ENCODE results near the gene CAPN5.

The CAPN5 gene

DNA sequence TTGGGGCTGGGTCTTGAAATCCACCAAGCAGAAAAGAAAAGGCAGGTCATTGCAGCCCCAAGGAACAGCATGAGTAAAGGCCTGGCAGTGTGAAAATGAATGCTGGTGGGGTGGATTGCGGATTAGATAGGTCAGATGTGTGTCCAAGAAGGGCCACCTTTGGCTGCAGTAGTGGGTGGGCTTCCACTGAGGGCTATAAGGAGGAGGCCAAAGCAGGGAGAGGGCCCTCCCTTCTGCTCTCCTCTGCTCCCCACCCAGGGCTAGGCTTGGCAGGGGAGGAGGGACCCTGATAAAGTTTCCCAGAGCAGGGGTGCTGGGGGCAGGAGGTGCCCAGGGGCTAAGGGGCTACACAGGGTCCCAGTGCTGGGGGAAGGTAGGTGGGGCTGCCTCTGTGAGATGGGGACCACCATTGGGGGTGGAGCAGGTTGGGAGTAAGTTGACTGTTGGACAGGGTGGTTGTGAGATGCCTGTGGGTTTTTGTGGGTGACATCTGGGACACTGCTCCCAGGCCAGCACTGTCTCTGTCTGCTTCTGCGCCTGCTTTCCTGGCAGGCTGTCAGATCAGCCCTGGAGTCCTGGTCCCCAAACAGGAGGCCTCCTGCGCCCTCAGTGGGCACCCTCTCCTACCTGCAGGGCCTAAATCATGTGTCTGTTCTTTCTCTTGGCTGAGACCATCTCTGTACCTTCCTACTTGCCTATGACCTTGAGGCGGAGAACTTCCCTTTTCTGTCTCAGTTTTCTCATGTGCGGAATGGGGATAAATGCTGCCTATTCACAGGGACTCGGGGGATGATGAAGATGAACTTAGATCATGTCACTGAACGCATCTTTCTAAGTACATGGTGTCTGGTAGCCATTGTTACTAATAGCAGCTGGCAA, 1.9 kb downstream of the CAPN5 start:
- DNase-seq, result no peak

DNA sequence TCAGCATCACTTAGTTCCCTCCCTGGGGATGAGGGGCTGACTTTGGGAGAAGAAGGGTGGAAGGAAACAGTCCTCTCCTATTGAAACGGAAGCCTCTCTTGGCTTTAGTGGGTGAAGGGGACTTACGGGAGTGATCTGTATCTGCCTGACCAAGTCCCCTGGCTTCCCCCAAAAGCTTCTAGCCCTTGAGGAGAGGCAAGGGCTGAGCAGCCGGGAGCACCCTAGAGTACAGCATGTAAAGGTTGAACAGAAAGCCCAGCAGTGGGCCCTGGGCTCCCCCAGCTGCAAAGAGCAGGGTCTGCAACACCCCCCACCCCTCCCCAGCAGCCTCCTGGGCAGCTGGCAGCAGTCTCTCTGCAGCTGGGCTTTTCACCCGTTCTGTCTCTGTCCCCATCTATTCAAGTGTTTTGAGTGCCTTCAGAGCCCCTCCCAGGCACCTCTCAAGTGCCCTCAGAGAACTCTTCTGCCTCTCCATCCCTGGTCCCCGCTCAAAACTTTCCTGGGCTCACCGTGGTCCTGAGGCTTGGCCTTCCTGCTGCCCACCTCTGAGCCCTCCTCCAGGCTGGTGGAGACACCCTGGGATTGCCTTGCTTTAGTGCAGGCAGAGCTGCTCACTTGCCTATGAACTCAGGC, 2.7 kb downstream of the CAPN5 start:
- DNase-seq, result no peak

DNA sequence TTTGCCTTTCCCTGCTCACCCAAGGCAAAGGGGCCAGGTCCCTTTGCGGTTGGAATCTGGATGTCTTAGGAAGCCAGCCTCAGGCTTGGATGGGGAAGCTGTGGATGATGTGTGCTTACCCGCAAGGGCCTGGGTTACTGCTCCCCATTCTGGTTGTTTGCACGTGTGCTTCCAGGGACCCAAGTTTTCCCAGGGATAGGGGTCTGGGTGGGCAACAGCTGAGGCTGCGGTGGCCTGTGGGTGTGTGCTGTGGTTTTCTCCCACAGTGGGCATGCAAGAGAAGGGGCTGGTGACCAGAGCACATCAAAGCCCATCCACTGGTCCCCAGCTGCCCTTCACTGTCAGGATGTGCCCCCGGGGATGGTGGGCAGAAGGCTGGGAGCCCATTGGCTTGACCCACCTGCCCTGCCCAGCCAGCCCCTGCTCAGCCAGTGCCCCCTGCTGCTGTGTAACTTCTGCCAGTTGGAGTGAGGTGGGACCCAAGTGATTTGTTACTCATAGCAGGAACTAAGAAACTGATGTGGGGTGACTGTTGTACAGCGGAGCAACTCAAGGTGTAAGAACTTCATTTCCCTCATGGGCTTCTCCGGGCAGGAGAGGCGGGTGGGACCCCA, 3.3 kb downstream of the CAPN5 start:
- no peak for DNase-seq

DNA sequence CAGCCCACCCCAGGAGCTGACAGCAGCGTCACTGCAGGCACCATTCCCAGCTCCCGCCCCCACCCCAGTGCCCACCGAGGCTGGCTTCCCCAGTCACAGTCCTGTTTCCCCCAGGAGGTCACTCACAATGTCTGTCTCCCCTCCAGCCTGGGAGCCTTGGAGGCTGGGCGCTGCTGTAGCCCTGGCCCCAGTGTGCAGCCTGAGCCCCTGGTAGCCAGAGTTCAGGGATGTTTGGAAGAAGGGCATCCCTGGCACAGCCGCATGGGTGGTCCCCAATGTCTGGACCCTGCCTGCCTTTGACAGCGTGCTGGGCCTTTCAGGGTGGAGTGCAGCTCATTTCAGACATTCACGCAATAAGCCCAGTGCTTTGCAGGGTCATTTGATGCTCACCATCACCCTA, 4.3 kb downstream of the CAPN5 start:
- no peak for DNase-seq

DNA sequence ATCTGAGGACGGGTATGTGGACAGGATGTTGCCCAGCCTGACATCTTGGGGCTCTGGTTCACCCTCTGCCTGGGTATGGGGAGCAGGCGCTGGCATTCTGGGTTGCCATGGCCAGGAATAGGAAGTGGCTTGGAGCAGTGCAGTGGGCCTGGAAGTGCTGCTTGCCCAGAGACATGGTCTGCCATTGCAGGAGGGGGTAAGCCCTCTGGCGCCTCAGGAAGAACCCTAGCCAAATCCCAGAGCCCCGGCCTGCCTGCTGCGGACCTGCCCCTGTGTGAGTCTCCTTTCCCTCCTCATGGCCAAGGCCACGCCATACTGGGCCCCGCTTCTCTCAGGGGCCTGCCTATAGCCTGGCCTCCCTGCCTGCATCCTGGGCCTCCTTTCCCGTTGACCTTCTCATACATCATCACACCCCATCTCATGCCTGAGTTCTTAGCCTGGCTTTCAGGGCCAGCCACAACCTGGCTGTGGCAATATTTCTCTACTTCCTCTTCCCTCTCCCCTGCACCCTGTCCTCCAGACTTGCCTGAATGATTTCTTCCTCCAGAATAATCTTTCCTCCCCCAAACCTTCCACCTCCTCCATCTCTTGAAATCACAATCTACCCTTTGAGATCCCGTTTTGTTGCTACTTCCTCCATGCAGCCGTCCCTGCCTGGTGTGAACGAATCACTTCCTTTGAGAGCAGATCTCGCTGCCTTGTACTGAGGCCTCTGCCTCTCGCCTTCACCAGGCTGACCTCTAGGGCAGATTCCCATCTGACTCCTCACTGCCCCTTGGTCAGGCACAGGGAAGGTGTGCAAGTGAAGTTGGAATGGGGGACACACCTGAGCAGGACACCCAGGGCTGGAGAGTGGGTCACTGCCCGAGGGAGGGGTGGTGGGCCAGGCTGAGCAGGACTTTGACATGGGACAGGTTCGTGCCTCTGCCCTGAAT, 5.2 kb downstream of the CAPN5 start:
- no peak for DNase-seq

DNA sequence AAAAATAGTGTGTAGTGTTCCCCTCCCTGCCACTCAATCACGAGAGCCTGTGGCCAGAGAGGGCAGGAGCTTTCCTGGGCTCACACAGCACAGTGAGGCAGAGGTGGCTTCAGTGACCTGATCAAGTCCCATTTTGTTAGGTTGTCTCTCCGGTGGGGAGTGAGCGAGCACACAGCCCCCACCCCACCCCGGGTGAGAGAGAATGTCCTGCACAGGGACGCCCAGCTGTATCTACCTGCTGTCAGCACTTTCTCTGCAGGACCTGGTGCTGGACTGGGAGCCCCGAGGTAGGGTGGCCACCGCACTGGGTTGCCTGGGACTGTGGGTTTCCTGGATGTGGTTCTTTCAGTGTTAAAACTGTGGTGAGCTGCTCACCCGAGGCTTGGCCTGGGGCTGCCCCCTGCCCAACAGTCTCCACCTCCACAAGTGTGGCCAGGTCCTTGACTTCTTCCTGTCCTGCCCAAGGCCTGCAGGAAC, 6.1 kb downstream of the CAPN5 start:
- DNase-seq, result no peak

DNA sequence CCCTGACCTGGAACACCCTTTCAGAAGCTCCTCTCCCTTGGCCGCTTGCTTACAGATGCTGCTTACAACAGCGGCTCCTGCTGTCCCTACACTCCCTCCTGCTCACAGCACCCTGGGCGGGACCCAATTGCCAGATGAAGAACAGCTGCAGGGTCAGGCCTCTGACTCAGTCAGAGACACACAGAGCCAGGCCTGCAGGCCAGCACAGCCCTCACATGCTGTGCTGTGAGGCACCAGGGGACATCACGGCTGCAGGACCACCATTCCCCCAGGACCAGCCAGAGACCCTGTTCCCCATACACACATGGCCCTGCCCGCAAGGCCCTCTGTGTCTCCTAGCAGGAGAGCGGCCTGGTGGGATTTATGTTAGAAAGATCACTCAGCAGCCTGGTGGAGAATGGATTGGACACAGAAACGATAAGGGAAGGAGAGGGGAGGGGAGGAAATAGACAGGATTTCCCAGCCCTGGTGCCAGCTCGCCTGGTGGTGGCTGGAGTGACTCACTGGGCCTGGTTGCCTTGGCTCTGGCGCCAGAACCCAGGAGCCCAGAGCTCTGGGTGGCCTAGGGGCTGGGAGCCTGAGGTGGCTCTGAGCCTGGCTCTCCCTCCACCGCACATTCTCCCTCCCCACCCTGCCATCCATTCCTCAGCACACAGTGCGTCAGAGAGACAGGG, 6.7 kb downstream of the CAPN5 start:
- DNase-seq, result peak; percentile 32

DNA sequence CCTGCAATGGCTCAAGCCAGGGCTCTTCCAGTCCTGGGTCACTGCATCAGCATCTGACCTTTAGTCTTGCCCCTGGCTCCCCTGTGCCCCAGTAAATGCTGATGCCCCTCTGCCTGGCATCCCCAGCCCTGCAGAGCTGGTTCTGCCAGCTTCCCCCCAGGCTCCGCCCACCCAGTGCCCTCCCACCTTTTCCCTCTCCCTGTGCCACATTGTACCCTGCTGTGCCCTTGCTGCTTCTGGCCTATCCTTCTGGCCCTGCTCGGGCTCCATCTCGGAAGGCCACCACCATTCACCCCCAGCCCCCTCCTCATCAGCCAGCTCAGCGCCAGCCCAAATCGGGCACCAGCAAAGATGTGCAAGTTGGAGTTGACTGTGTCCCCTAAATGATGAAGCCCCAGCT, 7.4 kb downstream of the CAPN5 start:
- DNase-seq, result no peak

DNA sequence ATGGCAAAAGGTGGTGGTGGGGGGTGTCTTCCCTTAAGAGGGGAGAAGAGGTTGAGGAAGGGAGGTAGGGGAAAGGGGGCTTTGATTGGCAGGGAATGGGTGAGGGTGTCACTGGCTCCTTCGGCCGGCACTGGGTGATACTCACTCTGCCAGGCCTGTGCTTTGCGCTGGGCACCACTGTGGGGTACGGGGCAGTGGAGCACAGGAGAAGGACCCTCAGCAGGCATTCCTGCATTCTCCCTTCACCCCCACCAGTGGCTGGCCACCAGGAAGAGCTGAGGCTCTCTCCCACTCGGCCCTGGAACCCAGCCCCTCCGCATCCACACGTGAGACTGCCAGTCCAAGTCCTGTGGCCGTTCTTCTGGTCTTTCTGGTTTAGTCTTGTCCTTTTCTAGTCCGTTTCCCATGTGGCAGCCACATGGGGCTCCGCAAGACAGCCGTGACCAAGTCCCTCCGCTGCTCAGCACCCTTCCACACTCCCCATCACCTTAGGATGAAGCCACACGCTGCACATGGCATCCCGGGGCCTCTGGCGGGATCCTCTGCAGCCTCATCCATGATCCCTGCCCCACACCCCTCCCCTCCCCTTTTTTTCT, 8.0 kb downstream of the CAPN5 start:
- no peak for DNase-seq

DNA sequence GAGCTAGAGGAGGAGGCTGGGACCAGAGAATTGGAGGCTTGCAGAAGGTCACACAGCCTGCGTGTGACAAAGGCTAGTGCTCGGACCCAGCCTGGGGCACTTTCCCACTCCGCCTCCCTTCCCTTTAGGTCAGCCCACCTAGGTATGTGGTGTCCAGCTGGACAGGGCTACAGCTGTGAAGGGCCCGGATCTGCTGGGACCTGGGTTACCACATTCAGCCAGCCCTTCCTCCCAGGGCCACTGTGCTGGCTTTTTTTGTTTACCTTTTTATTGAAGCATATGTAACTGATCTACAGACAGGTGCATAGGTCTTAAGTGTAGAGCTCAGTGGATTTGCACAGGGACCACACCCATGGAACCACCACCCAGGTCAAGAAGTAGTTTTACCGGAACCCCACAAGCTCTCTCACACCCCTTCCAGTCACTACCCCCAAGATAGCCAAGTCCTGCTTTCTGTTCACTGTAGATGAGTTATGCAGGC, 8.7 kb downstream of the CAPN5 start:
- DNase-seq, result no peak

DNA sequence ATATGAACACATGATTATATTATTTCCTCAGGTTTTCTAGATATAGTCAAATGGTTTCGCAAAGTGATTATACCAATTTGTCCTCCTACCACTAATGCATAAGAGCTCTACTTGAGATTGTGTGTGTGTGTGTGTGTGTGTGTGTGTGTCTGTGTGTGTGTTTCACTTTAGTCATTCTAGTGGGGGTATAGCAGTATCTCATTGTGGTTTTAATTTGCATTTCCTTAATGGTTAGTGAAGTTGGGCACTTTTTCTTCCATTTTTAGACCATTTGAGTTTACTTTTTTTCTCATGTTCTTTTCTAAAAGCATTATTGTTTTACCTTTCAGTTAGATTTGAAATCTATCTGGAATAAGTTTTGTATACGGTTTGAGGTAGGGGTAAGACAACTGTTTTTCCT, 12.9 kb downstream of the CAPN5 start:
- DNase-seq, result no peak

DNA sequence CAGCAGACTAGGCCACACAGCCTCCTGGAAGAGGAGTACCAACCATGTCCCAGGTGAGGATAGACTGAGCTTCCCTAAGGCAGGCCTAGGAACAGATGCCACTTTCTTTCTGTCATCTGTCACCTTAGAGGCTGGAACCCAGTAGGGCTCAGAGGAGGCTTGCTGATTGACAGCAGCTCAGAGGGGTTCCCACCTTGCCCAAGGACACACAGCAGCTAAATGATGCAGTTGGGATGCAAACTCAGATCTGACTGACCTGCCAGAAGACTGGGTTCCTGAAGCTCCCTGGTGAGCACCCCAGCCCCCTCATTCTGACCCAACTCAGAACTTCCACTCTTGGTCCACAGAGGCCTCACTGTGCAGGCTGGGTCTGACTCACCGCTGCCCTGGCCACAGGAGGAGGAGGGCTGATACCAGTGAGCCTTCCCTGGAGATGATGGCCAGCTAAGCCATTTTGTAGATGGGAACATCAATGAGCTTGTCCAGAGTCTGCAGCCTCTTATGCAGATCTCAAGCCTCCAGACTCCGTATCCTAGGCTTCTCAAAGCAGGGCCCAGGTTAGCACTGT, 14.0 kb downstream of the CAPN5 start:
- DNase-seq, result no peak

DNA sequence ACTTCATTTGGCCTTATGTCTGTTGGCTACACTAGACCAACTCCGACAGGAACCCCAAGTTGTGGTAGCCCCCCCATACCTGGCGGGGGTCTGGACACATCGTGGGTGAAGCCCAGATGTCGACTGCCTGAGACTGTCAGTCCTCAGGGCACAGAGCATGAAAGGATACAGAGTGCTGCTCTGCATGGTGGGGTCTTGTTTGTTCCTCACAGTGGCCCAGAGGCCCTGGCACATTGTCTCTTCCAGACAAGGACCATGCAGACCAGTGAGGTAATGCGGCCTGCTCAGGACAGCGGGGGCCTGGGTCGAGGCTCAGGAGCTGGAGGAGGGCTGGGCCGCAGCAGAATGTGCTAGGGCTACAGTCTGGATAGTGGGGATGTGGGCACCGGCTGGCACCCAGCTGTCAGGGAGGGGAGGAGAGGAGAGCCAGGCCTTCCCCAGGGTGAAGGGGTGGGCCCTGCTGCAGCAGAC, 14.6 kb downstream of the CAPN5 start:
- DNase-seq, result no peak

DNA sequence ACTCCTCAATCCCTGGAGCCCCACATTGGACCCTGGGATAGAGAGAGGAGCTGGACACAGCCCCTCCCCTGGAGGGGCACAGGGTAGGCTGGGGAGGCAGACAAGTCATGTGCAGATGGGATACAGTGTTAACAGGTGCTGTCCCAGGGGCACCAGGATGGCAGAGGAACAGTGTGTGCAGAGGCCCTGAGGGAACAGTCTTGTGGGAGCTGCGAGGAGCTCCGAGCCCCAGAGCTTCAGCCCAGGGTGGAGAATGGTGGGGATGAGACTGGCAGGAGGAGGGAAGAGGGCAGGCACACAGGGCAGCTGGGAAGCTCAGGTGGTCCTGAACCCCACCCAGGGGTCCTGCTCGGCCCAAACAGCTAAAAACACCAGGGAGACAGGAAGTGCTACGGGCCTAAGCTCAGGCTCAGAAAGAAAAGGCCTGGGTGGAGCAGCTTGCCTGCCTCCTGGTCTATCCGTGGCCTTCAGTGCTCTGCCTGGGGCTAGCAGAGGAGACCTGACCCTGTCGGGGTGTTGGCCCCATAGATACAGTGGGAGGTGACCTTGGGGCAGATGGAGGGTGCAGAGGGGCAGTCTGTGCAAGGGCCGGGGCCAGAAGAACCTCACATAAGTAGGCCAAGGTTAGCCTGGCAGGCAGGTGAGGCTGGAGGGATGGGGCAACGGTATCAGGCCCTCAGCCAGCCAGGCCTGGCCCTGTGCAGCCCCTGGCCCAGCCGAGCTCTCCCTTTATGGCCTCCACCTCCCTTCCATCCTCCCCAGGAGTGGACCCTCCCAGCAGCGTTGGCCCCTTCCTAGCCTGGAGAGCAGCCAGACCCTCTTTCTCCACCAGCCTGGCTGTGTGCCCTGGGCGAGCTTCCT, 15.4 kb downstream of the CAPN5 start:
- no peak for DNase-seq

DNA sequence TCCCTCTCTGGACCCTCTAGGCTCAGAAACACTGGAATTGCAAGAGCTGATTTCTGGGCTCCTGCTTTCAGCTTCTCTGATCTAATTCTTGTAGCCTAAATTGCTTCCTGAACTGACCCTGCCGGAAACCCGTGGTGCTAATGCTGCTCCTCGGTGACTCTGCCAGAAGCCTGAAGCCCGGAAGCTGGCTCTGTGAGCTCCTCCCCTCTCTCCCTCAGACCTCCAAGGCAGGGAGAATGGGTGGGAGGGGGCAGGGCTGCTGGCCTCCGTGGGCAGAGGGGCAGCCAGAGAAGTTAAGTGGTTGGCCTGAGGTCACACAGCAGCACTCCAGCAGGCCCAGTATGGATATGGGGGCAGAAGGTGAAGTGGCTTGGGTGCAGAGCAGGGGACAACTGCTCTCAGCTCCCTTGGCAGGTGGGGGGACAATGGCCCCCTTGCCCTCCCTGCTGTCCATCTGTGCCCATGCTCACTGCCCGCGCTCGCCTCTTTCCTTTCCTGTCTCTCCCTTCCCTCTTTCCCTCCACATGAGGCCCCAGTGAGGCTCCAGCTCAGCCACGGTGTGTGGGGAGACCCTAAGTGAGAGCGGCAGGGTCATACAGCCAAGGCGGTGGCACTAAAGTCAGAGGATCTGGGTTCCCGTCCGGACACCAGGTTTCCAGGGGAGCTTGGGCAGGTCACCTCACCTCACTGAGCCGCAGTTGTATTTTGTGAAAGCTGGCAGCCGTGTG, 16.2 kb downstream of the CAPN5 start:
- DNase-seq, result no peak

DNA sequence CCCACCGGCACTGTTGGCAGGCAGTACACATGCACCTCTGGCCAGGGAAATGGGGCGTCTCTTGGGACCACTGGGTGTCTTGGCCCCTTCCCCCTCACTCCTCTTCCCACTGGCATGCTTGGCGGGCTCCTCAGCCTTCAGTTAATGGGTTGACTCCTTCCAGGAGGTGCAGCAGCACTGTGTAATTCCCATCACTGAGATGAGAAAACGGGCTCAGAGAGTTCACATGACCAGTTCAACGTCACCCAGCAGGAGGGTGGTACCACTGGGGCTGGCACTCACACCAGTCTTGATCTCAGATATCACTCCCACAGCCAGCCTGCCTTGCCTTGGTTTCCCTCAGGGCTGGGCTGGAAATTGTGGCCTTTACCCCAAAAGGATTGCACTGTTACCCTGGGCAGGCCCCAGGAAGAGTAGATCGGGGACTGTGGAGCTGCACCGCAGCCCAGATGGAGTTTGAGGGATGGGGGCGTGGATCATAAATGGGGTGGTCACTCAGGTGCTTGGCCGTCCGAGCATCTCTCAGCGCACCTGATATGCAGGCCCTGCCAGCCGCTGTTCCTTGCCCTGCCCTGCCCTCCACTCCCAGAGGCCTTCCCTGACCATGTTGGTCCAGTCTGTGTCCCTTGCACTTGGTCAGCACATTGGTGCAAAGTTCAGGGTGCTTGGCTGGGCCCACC, 16.9 kb downstream of the CAPN5 start:
- DNase-seq, result no peak

DNA sequence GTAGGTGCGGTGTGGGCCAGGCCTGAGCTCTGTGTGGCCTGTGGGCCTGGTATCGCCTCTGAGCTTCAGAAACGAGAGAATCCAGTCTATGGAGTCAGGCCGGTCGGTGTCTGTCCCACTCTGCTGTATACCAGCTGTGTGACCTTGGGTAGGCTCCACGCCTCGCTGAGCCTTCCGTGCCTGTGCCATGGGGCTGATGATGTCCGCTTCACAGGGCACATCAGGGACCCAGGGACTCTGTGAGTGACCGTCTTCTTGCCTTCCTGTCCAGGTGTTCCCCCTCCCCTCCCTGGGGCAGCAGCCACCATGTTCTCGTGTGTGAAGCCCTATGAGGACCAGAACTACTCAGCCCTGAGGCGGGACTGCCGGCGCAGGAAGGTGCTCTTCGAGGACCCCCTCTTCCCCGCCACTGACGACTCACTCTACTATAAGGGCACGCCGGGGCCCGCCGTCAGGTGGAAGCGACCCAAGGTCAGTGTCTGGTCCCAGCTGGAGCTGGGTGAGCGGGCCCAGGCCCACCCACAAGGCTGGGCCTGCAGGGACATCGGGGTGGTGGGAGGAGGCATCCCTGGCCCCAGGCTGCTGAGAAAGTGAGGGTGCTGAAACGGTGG, 17.9 kb downstream of the CAPN5 start:
- DNase-seq, result no peak

DNA sequence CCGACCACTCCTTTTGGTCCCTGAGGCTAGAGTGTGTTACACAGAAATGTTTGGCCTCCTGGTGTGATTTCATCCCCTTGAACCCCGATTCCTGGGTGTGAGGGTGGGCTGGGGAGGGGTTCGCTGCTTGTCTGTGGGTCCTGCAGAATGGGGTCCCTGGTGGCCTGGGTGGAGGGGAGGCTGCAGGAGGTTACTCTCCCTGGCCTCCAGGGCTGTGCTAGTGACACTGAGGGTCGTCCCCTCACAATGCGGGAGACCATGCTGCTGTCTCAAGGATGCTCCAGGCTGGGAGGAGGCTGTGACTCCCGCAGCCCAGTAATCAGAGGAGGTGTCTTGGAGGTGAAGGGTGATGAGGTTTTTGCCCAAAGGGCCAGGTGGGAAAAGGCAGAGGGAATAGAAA, 18.9 kb downstream of the CAPN5 start:
- no peak for DNase-seq
